GM12864 (cell line): ENCODE results near the gene RBBP6.
"Not testable (repeated sequence)": the region's sequence is repeated elsewhere in the genome, so short reads cannot be mapped to it uniquely, and the experiment has no call there.

Experiments
- DNase-seq: peaks from one replicate; pipeline ENCODE4 v3.0.0-alpha.2; 2011; ENCODE audit warnings: low read depth
- H3K4me3 ChIP-seq: 2 replicates; pipeline ENCODE4 v1.5.1; 2011; ENCODE audit warnings: mild to moderate bottlenecking, low read depth, low read length, control low read depth
- TF ChIP-seq, protein P1 (sequence below): IDR thresholded peaks from 2 replicates; pipeline ENCODE4 v1.5.1; 2011; ENCODE audit warnings: low read depth, mild to moderate bottlenecking, moderate library complexity, low read length, control low read depth, inconsistent platforms; ENCODE audit errors: missing control alignments

RBBP6 gene

DNA sequence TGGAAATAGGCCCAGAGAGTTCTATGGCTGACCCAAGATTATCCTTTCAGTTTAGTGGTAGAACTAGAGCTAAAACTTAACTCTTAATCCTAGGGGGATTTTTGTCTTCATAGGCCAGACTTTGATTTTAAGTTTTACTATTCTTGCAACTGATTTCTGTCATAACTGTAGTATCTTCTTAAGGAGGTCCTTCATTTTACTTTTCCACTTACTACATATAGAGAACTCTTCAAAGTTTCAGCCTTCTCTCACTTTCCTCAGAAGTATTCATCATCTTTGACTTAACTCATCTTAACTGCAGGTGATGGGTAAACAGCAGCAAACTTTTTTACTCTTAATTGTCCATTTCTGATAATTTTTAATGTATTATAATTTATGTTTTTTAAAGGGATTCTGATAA is 23.4 kb downstream of the RBBP6 start:
- TF ChIP-seq, protein P1, sequence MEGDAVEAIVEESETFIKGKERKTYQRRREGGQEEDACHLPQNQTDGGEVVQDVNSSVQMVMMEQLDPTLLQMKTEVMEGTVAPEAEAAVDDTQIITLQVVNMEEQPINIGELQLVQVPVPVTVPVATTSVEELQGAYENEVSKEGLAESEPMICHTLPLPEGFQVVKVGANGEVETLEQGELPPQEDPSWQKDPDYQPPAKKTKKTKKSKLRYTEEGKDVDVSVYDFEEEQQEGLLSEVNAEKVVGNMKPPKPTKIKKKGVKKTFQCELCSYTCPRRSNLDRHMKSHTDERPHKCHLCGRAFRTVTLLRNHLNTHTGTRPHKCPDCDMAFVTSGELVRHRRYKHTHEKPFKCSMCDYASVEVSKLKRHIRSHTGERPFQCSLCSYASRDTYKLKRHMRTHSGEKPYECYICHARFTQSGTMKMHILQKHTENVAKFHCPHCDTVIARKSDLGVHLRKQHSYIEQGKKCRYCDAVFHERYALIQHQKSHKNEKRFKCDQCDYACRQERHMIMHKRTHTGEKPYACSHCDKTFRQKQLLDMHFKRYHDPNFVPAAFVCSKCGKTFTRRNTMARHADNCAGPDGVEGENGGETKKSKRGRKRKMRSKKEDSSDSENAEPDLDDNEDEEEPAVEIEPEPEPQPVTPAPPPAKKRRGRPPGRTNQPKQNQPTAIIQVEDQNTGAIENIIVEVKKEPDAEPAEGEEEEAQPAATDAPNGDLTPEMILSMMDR = no peak
- DNase-seq = no peak

DNA sequence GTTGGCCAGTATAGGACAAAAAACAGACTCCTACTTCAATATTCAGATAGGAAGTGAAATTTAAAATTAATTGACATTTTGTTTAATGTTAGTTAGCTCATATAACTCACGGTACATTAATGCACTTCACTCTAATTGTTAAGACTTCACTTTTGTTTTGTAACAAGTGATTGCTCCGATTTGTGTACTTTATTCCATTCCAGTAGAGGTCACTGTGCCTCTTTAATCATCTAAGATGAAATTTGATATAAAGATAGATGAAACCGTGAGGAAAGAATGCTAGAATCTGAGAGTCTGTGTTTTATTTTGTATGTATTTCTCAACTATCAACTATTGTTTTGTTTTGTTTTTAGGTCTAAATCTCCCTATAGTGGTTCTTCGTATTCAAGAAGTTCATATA is 29.0 kb downstream of the RBBP6 start:
- TF ChIP-seq, protein P1 = no peak
- H3K4me3 ChIP-seq = no peak overlapping the region
- DNase-seq = no peak

More for the DNA sequence above, 23.4 kb downstream of the RBBP6 start:
- H3K4me3 ChIP-seq = no peak overlapping the region

DNA sequence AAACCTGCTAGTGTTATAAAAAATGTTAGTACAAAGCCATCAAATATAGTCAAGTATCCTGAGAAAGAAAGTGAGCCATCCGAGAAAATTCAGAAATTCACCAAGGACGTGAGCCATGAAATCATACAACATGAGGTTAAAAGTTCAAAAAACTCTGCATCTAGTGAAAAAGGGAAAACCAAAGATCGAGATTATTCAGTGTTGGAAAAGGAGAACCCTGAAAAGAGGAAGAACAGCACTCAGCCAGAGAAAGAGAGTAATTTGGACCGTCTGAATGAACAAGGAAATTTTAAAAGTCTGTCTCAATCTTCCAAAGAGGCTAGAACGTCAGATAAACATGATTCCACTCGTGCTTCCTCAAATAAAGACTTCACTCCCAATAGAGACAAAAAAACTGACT is 31.7 kb downstream of the RBBP6 start:
- no peak overlapping the region for H3K4me3 ChIP-seq
- TF ChIP-seq, protein P1 = no peak
- no peak for DNase-seq

DNA sequence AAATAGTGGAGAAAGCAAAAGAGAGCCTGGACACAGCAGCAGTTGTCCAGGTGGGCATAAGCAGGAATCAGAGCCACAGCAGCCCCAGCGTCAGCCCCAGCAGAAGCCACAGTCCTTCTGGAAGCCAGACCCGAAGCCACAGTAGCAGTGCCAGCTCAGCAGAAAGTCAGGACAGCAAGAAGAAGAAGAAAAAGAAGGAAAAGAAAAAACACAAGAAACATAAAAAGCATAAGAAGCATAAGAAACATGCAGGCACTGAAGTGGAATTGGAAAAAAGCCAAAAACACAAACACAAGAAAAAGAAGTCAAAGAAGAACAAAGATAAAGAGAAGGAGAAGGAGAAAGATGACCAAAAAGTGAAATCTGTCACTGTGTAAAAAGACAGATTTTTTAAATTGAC is 32.7 kb downstream of the RBBP6 start:
- no peak for DNase-seq
- H3K4me3 ChIP-seq = no peak overlapping the region
- TF ChIP-seq, protein P1 = no peak

DNA sequence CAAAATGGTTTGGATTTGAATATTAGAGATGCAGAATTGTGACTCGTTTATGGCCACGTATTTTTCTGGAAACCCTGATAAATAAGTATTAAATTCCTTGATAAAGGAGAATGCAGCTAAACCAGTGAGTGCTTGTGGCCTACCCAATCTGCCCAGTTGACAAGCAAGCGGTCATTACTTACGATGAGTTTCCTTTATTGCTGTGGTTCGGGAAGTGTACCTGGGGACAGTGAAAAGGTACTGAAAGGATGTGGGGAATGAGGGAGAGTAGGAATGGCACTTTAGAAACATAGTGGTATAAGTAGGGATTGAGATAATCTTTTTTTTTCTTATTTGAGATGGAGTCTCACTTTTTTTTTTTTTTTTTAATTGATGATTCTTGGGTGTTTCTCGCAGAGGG is 33.8 kb downstream of the RBBP6 start:
- TF ChIP-seq, protein P1 = no peak
- DNase-seq = no peak
- H3K4me3 ChIP-seq = no peak overlapping the region

DNA sequence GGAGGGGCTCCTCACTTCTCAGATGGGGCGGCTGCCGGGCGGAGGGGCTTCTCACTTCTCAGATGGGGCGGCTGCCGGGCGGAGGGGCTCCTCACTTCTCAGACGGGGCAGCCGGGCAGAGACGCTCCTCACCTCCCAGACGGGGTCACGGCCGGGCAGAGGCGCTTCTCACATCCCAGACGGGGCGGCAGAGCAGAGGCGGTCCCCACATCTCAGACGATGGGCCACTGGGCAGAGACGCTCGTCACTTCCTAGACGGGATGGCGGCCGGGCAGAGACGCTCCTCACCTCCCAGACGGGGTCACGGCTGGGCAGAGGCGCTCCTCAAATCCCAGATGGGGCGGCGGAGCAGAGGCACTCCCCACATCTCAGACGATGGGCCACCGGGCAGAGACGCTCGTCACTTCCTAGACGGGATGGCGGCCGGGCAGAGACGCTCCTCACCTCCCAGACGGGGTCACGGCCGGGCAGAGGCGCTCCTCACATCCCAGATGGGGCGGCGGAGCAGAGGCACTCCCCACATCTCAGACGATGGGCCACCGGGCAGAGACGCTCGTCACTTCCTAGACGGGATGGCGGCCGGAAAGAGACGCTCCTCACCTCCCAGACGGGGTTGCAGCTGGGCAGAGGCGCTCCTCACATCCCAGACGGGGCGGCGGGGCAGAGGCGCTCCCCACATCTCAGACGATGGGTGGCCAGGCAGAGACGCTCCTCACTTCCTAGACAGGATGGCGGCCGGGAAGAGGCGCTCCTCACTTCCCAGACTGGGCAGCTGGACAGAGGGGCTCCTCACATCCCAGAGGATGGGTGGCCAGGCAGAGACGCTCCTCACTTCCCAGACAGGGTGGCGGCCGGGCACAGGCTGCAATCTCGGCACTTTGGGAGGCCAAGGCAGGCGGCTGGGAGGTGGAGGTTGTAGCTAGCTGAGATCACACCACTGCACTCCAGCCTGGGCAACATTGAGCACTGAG is 35.4 kb downstream of the RBBP6 start:
- H3K4me3 ChIP-seq, DNase-seq: not testable (repeated sequence)

DNA sequence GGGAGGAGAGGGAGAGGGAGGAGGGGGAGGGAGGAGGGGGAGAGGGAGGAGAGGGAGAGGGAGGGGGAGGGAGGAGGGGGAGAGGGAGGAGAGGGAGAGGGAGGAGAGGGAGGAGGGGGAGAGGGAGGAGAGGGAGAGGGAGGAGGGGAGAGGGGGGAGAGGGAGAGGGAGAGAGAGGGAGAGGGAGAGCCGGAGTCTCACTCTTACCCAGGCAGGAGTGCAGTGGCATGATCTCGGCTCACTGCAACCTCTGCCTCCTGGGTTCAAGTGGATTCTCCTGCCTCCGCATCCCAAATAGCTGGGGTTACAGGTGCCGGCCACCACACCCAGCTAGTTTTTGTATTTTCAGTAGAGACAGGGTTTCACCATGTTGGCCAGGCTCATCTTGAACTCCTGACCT is 36.4 kb downstream of the RBBP6 start:
- not testable (repeated sequence) for DNase-seq, H3K4me3 ChIP-seq

DNA sequence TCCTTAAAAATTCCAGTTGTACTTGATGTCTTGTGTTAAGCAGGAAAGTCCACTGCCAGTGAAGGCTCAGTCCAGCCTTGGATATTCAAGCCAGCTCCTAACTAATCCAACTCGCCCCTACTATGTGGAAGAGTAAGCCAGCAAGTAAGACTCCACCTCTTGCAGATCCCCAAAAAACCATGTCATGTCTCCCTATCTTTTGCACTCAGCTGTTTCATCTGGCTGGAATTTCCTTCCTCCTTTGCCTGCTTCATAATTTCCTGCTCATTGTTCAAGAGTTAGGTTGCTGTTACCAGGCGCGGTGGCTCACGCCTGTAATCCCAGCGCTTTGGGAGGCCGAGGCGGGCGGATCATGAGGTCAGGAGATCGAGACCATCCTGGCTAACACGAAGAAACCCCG is 37.8 kb downstream of the RBBP6 start:
- TF ChIP-seq, protein P1 = no peak
- DNase-seq = no peak
- H3K4me3 ChIP-seq = no peak overlapping the region
